HG03469 (cell line): Measurements from ENCODE around the gene ARMCX4.
"Not testable (repeated sequence)": the region's sequence is repeated elsewhere in the genome, so short reads cannot be mapped to it uniquely, and the experiment has no call there.

Experiments
- ATAC-seq: cut with Tn5 transposase; IDR thresholded peaks from one replicate; pipeline ENCODE4 v1.9.1; 2021; ENCODE audit warnings: mild to moderate bottlenecking, moderate library complexity, moderate number of reproducible peaks; ENCODE audit not compliant: unreplicated experiment

ARMCX4 gene

DNA sequence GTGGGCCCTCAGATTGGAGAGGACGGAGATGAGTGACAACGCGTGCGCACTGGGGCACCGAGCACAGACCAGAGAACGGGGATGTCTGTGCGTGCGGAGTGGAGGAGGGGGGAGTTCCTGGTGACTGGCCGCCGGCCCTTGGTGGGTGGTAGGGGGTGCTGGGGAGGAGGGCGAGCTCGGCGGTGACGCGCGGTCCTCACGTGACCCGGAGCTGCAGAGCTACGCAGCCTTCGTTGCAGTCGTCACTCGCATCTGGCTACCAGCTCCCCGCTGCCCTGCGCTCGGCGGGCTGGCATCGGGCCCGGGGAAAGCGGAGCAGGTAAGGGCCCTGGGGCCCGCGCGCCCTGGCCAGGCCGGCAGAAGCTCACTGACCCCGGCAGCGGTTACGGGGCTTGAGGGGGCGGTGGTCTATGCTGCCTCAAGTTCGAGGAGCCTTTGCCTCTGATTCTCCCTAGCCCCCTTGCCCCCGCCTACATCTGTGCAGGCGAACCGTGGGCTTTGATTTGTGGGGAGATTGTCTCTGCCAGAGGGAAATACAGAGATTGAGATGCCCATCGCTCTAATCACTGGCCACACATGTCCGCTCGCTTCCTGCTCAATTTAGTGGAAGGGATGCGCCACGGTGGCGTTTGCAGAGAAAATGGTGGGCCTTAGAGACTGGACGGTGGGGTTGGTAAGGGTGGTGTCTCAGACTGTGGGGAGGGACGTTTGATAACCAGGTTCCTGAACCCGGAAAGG, at the start of gene ARMCX4:
TSS of gene ARMCX4 (plus strand) at position 245 of the 738 bp plus-strand sequence. CDS start 3,134 bp downstream, outside the sequence.
- no peak for ATAC-seq

- no peak for ATAC-seq
Observed at GRCh38 chrX:101442085-101442484, 43.2 kb upstream of the ARMCX4 start.

- no peak for ATAC-seq
Observed at GRCh38 chrX:101449279-101449678, 36.0 kb upstream of the ARMCX4 start.

DNA sequence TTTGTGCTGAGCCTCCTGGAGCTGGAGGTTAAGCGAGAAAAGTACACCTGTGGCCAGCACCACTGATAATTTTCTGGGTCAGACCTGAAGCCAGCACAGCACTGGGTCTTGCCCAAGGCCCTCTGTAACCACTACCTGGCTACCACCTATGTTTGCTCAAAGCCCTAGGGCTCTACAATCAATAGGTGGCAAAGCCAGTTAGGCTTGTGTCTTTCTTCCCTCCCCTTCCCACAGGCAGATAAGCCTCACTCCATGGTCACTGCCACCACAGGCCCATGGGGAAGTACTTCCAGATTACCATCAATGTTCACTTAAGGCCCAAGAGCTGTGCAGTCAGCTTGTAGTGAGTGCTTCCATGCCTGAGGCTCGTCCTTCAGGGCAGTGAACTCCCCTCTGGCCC, 35.2 kb upstream of the ARMCX4 start:
- no peak for ATAC-seq

DNA sequence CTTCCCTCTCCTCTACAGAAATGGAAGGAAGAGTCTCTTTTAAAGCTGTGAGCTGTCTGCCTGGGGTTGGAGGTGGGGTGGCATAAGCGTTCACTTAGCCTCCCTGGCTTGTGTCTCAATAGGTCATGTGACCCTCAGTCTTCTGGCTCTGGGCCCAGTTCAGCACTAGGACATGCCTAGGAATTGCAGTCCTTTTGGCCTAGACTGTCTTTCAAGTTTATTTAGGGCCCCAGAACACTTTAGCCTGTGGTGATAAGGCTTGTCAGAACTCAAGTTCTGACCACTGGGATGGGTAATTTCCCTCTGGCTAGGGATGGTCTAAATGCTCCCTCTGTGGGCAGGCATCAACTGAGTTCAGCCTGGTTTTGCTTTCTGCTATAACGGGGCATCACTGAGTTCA, 34.3 kb upstream of the ARMCX4 start:
- no peak for ATAC-seq

GRCh38 chrX:101452056-101452455, 33.2 kb upstream of the ARMCX4 start:
- ATAC-seq, result no peak

DNA sequence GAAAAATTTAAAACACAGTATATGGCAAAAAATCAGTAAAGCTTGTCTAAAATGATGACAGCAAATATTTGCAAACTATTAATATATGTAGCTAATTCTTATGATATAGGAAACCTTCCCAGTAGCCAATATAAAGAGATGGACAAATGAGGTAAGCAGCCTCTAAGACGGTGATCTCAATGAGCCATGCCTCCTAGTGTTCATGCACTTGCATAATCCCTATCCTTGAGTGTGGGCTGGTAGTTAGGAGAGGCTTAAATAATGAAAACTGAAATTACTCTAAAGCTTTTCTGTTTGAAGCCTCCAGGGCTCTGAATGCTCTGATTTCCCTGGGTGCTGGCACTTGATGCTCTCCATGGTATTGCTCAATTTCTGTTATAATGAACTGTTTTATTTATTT, 24.6 kb upstream of the ARMCX4 start:
- no peak for ATAC-seq

DNA sequence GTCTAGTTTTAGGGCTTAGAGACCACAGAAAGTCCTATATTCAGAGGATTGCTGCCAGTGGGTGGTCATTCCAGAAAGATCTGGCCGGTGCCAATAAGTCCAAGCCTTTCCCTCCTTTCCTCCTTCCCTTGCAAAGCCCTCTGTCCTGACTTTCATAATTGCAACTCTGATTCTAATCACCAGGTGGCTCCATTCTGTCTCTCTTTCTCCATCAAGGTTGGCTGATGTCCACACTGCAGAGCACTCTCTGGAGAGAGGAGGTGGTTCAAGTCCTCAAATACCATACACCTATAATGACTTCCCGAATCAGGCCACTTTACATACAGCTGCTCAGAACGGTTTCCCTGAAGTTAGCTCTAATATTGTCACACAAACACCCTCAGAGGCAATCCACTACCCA, 22.4 kb upstream of the ARMCX4 start:
- ATAC-seq, result no peak

GRCh38 chrX:101478366-101478765, 6.9 kb upstream of the ARMCX4 start:
- no peak for ATAC-seq

DNA sequence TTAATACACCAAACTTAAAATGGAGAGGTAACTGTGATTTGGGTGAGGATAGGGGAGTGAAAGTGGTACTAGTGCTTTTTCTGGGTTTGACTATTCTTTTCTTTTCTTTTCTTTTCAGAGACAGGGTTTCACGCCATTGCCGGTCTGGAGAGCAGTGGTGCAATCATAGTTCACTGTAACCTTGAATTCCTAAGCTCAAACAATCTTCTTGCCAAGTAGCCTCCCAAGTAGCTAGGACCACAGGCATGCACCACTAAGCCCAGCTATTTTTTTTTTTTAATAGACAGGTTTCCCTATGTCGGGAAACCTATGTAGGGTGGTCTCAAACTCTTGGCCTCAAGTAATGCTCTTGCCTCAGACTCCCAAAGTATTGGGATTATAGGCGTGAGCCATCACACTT, 3.0 kb upstream of the ARMCX4 start:
- ATAC-seq, result no peak

DNA sequence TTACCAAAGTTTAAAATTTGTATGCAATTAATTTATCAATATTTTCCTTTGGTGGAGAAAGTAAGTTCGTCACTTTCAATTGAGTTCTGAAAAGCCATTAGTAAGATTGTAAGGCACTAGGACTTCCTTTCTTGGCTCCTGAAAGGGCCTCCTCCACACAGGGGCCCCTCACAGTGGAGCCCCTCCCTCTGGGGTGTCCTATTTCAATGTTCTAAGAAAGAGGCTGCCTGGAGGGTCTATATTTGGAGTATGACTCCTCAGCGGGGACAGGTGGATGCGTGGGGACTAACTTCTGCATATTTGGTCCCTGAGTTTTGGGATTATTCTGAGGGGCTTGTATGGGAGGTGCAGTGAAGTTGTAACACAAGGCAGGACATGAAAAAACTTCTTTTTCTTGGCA, 1.6 kb upstream of the ARMCX4 start:
- no peak for ATAC-seq

DNA sequence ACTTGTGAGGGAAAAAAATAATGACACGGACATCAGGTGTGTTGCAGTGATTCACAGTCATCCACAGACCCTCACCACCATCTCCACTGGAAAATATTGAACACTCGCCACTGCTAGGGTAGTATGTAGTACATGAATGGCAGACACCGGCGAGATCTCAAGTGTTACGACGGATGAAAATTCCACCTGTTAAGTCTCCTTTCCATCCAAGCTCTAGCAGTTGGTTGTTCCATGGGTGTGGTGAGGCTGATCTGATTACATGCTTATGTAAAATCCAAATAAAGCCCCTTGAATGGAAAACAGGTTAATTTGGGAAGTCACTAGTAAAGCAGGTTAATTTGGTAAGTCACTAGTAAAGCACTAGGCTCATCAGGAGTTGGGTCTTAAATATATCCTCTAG, 1.1 kb upstream of the ARMCX4 start:
- ATAC-seq, result no peak

DNA sequence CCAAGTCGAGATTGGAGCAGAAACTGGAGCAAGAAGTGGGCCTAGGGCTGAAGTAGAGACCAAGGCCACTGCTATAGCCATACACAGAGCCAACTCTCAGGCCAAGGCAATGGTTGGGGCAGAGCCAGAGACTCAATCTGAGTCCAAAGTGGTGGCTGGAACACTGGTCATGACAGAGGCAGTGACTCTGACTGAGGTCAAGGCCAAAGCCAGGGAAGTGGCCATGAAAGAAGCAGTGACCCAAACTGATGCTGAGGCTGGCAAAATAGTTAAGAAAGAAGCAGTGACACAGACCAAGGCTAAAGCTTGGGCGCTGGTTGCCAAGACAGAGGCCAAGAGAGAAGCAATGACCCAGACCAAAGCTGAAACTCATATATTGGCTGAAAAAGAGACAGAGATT, 3.5 kb downstream of the ARMCX4 start:
- ATAC-seq, result no peak

DNA sequence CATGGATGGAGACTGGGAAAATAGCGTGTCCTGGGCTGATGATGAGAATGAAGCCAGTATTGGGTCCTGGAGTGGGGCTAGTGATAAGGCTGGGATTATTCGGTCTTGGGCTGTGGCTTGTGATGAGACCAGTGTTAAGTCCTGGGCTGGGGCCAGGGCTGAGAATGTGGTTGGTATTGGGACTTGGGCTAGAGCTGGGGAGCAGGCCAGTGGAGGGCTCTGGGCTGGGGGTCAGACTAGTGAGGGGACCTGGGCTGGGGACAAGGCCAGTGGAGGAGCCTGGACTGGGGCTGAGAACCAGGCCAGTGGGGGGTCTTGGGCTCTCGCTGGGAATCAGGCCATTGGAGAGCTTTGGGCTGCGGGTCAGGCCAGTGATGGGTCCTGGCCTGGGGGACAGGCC, 6.7 kb downstream of the ARMCX4 start:
- no peak for ATAC-seq

DNA sequence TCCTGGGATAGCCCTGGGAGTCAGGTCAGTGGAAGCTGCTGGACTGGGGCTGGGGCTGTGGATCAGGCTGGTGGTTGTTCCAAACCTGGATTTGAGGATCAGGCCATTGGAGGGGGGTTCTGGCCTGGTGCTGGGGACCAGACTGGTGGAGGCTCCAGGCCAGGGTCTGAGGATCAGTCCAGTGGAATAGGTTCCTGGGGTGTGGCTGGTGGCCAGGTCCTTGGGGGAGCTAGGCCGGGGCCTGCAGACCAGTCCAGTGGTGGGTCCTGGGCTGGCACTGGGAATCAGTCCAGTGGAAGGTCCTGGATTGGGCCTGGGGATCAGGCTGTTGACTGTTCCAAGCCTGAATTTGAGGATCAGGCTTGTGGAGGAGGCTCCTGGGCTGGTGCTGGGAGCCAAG, 8.0 kb downstream of the ARMCX4 start:
- ATAC-seq, result no peak

DNA sequence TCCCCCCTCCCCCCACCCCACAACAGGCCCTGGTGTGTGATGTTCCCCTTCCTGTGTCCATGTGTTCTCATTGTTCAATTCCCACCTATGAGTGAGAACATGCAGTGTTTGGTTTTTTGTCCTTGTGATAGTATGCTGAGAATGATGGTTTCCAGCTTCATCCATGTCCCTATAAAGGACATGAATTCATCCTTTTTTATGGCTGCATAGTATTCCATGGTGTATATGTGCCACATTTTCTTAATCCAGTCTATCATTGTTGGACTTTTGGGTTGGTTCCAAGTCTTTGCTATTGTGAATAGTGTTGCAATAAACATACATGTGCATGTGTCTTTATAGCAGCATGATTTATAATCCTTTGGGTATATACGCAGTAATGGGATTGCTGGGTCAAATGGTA, 17.7 kb downstream of the ARMCX4 start:
- ATAC-seq, result not testable (repeated sequence)

DNA sequence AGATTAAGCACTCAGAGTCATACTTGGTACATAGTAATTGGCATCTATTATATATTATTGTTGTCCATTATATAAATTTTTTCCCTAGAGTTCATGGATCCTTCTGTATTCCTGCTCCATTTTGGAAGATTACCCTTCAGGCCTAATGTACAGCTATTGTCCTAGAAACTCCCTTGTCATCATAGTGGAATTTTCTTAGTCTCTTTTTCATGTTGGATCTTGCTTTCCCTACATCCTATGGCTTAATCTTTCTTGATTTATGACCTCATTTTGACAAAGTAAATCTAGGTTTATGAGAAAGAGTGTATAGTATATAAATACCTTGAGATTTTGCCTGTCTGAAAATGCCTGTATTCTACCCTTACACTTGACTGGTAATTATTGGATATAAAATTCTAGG, 22.1 kb downstream of the ARMCX4 start:
- no peak for ATAC-seq

DNA sequence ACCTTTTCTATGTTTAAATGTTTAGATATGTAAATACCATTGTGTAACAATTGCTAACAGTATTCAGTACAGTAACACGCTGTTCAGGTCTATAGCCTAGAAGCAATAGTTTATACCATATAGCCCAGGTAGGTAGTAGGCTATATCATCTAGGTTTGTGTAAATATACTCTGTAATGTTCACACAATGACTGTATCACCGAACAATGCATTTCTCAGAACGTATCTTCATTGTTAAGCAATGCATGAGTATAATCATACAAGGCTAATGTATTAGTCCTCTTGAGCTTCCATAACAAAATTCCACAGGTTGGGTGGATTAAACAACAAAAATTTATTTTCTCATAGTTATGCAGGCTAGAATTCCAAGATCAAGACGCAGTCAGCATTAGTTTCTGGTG, 22.7 kb downstream of the ARMCX4 start:
- ATAC-seq, result no peak

- ATAC-seq, result no peak
Observed at GRCh38 chrX:101530944-101531343, 45.7 kb downstream of the ARMCX4 start.
